Measurements from ENCODE around the gene SEPTIN7. TPM values are rescaled to one million over a fixed set of nuclear protein-coding genes. Genes with fewer than 3 reads are reported as not detected.
A peak's percentile ranks its signal among the peaks of the same experiment; 100 is the strongest.

Gene SEPTIN7
- total RNA-seq, 1 experiment from 2014 or later = 295 TPM

DNA sequence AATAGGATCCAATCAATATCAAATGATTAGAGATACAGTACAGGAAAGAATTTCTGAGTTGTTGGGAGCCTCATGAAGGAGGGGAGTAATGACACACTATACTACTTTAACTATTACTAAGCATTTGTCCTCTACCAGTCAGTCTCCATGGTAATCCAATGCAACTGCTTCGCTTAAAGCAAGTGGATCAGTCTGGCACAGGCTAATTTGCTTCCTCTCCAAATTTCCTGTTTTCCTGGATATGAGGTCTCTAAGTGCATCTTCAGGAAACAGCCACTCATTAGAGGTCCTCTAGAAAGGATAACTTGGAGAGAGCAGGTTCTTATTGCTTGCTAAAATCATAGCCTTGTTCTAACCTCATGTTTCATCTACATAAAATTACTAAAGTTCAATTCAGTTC is 8.4 kb upstream of the SEPTIN7 start:
- POLR2A ChIA-PET (ENCODE audit: low non-redundant PET) = no interaction called here
- TF ChIP-seq, protein P1, sequence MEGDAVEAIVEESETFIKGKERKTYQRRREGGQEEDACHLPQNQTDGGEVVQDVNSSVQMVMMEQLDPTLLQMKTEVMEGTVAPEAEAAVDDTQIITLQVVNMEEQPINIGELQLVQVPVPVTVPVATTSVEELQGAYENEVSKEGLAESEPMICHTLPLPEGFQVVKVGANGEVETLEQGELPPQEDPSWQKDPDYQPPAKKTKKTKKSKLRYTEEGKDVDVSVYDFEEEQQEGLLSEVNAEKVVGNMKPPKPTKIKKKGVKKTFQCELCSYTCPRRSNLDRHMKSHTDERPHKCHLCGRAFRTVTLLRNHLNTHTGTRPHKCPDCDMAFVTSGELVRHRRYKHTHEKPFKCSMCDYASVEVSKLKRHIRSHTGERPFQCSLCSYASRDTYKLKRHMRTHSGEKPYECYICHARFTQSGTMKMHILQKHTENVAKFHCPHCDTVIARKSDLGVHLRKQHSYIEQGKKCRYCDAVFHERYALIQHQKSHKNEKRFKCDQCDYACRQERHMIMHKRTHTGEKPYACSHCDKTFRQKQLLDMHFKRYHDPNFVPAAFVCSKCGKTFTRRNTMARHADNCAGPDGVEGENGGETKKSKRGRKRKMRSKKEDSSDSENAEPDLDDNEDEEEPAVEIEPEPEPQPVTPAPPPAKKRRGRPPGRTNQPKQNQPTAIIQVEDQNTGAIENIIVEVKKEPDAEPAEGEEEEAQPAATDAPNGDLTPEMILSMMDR (conservative IDR thresholded peaks at IDR 0.05; ENCODE audit: low read depth, low read length) = no peak
- TF ChIP-seq EZH2 (IDR thresholded peaks at IDR 0.05; ENCODE audit: borderline replicate concordance, low read depth, low read length, poor library complexity, severe bottlenecking) = no peak
- CTCF ChIA-PET = no interaction called here

DNA sequence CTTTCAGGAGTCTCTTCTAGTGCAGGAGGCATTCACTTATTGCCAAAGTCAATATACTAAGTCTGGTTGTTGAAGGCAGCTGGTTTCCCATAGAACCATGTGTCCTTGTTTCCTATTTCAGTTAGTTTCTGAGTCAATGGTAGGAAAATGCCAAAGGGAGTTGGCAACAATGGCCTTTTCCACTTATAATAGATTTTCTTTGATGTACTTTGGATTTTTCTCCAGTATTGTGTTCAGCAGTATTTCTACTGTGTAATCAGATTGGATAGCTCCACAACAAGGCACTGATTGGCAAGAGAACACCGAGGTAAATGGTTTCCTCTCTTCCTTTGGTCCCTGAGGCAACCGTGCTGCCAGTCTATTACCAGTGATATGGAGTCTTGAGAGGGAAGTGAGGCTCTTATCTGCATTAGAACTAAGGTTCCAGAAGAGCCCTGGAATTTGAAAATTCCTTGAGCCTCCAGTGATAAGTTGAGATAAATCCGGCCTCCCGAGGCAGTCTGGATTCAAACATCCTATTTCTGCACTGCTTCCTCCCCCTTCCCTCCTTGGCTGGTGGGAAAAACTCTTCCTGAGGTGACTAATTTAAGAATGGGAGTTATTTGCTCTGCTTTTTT is 7.9 kb upstream of the SEPTIN7 start:
- H3K36me3 ChIP-seq (ENCODE audit: insufficient read depth, low read length, poor library complexity, severe bottlenecking) = no peaks in the 10 kb centered on the region
- ChIA-PET POLR2A (ENCODE audit: low non-redundant PET) (no interaction called here), CTCF (no interaction called here)
- H3K27ac ChIP-seq (ENCODE audit: low read depth, low read length, poor library complexity, severe bottlenecking) = peak overlapping the region; percentile 49
- H3K4me1 ChIP-seq (ENCODE audit: insufficient read depth, low read length, poor library complexity, severe bottlenecking) = peaks cover 22% of the 10 kb centered on the region
- no peak for TF ChIP-seq EZH2 (IDR thresholded peaks at IDR 0.05; ENCODE audit: borderline replicate concordance, low read depth, low read length, poor library complexity, severe bottlenecking)
- TF ChIP-seq, protein P1 (conservative IDR thresholded peaks at IDR 0.05; ENCODE audit: low read depth, low read length) = no peak
- intact Hi-C loops (cut with micrococcal nuclease; ENCODE audit: unreplicated experiment) = no loop called here
- BruUV-seq (replicated peaks) = no TSS peak
- no peaks in the 10 kb centered on the region for H3K27me3 ChIP-seq (replicated peaks; ENCODE audit: insufficient read depth, low read depth, low read length, poor library complexity)
- no peak overlapping the region for H3K4me3 ChIP-seq (ENCODE audit: low read depth, low read length, poor library complexity, severe bottlenecking)
- no peaks in the 10 kb centered on the region for H3K9me3 ChIP-seq (ENCODE audit: low read depth, low read length, poor library complexity, severe bottlenecking)
- DNase-seq (ENCODE audit: low spot score) = no peak

More for the DNA sequence above, 8.4 kb upstream of the SEPTIN7 start:
- H3K4me1 ChIP-seq (ENCODE audit: insufficient read depth, low read length, poor library complexity, severe bottlenecking) = peaks cover 22% of the 10 kb centered on the region
- DNase-seq (ENCODE audit: low spot score) = peak; percentile 90
- no peaks in the 10 kb centered on the region for H3K9me3 ChIP-seq (ENCODE audit: low read depth, low read length, poor library complexity, severe bottlenecking)
- H3K4me3 ChIP-seq (ENCODE audit: low read depth, low read length, poor library complexity, severe bottlenecking) = no peak overlapping the region
- intact Hi-C loops (cut with micrococcal nuclease; ENCODE audit: unreplicated experiment) = no loop called here
- no TSS peak for BruUV-seq (replicated peaks)
- H3K27me3 ChIP-seq (replicated peaks; ENCODE audit: insufficient read depth, low read depth, low read length, poor library complexity) = no peaks in the 10 kb centered on the region
- H3K36me3 ChIP-seq (ENCODE audit: insufficient read depth, low read length, poor library complexity, severe bottlenecking) = no peaks in the 10 kb centered on the region
- peak overlapping the region; percentile 49 for H3K27ac ChIP-seq (ENCODE audit: low read depth, low read length, poor library complexity, severe bottlenecking)

DNA sequence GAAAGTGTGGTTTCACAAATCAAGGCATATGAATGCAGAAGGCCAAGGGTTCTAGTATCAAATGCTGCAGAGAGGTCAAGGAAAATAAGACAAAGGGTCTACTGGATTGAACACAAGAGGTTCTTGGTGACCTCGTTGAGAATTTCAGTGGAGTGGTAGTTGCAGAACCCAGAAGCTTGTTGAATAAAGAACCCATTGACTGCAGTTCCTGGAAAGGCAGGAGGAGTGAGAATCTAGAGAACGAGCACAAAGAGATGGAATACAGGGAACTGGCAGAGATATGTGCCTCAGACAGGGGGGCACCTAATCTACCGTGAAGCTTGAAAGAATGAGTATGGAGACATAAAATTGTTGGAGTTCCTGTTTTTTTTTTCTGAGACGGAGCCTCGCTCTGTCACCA is 3.5 kb upstream of the SEPTIN7 start:
- CTCF ChIA-PET = no interaction called here

More for the DNA sequence above, 3.5 kb upstream of the SEPTIN7 start:
- POLR2A ChIA-PET (ENCODE audit: low non-redundant PET) = no interaction called here
- H3K27me3 ChIP-seq (replicated peaks; ENCODE audit: insufficient read depth, low read depth, low read length, poor library complexity) = no peaks in the 10 kb centered on the region
- H3K4me1 ChIP-seq (ENCODE audit: insufficient read depth, low read length, poor library complexity, severe bottlenecking) = peaks cover 15% of the 10 kb centered on the region
- no peaks in the 10 kb centered on the region for H3K9me3 ChIP-seq (ENCODE audit: low read depth, low read length, poor library complexity, severe bottlenecking)
- BruUV-seq (replicated peaks) = no TSS peak
- no peak for TF ChIP-seq EZH2 (IDR thresholded peaks at IDR 0.05; ENCODE audit: borderline replicate concordance, low read depth, low read length, poor library complexity, severe bottlenecking)
- TF ChIP-seq, protein P1 (conservative IDR thresholded peaks at IDR 0.05; ENCODE audit: low read depth, low read length) = no peak
- no peak overlapping the region for H3K27ac ChIP-seq (ENCODE audit: low read depth, low read length, poor library complexity, severe bottlenecking)
- DNase-seq (ENCODE audit: low spot score) = no peak
- intact Hi-C loops (cut with micrococcal nuclease; ENCODE audit: unreplicated experiment) = no loop called here
- no peak overlapping the region for H3K4me3 ChIP-seq (ENCODE audit: low read depth, low read length, poor library complexity, severe bottlenecking)
- no peaks in the 10 kb centered on the region for H3K36me3 ChIP-seq (ENCODE audit: insufficient read depth, low read length, poor library complexity, severe bottlenecking)

Measured in A673 (cell line).